ENCODE data around the gene MPV17L2. TPM values are rescaled to one million over a fixed set of nuclear protein-coding genes. Genes with fewer than 3 reads are reported as not detected.
"Not testable (repeated sequence)": the region's sequence is repeated elsewhere in the genome, so short reads cannot be mapped to it uniquely, and the experiment has no call there.

The MPV17L2 gene
- total and polyA plus RNA-seq, 2 donors from 2014 or later = 11.5 to 31.1 TPM

- H3K36me3 ChIP-seq (ENCODE audit: control insufficient read depth in 2 of 3, insufficient read depth in 3 of 3, low read length in 3 of 3) = peaks cover 0 to 4% (median 0%) of the 10 kb centered on the region in 3 donors
- FAIRE-seq = peak; percentile 30
- intact Hi-C loops (cut with DNase I) = no loop called here
- peak overlapping the region; percentile 65 to 75 for H3K27ac ChIP-seq (ENCODE audit: low read depth in 2 of 2, low read length in 2 of 2)
- DNase-seq = peak; percentile 64 to 96 (median 83)
- H3K27me3 ChIP-seq (ENCODE audit: control insufficient read depth, insufficient read depth, low read length) = no peaks in the 10 kb centered on the region
- peak overlapping the region in 2 of 3 donors; percentile 41 to 59 for H3K9ac ChIP-seq (ENCODE audit: low read length in 3 of 3)
- H3K4me1 ChIP-seq (ENCODE audit: control insufficient read depth in 2 of 3, insufficient read depth in 2 of 3, low read depth in 1 of 3, low read length in 3 of 3) = peaks cover 0 to 36% (median 15%) of the 10 kb centered on the region in 3 donors
- H3K9me3 ChIP-seq (ENCODE audit: control insufficient read depth in 2 of 3, insufficient read depth in 1 of 3, low read length in 3 of 3) = no peaks in the 10 kb centered on the region
- TF ChIP-seq CTCF (IDR thresholded peaks at IDR 0.05; ENCODE audit: borderline replicate concordance, extremely low read depth, insufficient read depth) = no peak
- H3K4me3 ChIP-seq (ENCODE audit: low read length in 3 of 3) = no peak overlapping the region
Measured at GRCh38 chr19:18156841-18157464, 36.1 kb upstream of the MPV17L2 start.

- no peaks in the 10 kb centered on the region for H3K9me3 ChIP-seq (ENCODE audit: control insufficient read depth in 2 of 3, insufficient read depth in 1 of 3, low read length in 3 of 3)
- no peak for TF ChIP-seq CTCF (IDR thresholded peaks at IDR 0.05; ENCODE audit: borderline replicate concordance, extremely low read depth, insufficient read depth)
- peaks cover 0 to 36% (median 15%) of the 10 kb centered on the region in 3 donors for H3K4me1 ChIP-seq (ENCODE audit: control insufficient read depth in 2 of 3, insufficient read depth in 2 of 3, low read depth in 1 of 3, low read length in 3 of 3)
- H3K27me3 ChIP-seq (ENCODE audit: control insufficient read depth, insufficient read depth, low read length) = no peaks in the 10 kb centered on the region
- no peak for FAIRE-seq
- intact Hi-C loops (cut with DNase I) = no loop called here
- peak overlapping the region; percentile 11 to 67 for H3K27ac ChIP-seq (ENCODE audit: low read depth in 2 of 2, low read length in 2 of 2)
- peaks cover 0 to 10% (median 0%) of the 10 kb centered on the region in 3 donors for H3K36me3 ChIP-seq (ENCODE audit: control insufficient read depth in 2 of 3, insufficient read depth in 3 of 3, low read length in 3 of 3)
- H3K9ac ChIP-seq (ENCODE audit: low read length in 3 of 3) = peak overlapping the region in 1 of 3 donors; percentile 59
- peak in 2 of 5 donors; percentile 42 to 68 for DNase-seq
- no peak overlapping the region for H3K4me3 ChIP-seq (ENCODE audit: low read length in 3 of 3)
Measured at GRCh38 chr19:18157465-18158063, 35.5 kb upstream of the MPV17L2 start.

- H3K36me3 ChIP-seq (ENCODE audit: control insufficient read depth in 2 of 3, insufficient read depth in 3 of 3, low read length in 3 of 3) = peaks cover under 1 to 19% (median 4%) of the 10 kb centered on the region in 3 donors
- H3K4me3 ChIP-seq (ENCODE audit: low read length in 3 of 3) = no peak overlapping the region
- H3K9ac ChIP-seq (ENCODE audit: low read length in 3 of 3) = no peak overlapping the region
- intact Hi-C loops (cut with DNase I) = no loop called here
- H3K27ac ChIP-seq (ENCODE audit: low read depth in 2 of 2, low read length in 2 of 2) = no peak overlapping the region
- peaks cover 0 to 36% (median 15%) of the 10 kb centered on the region in 3 donors for H3K4me1 ChIP-seq (ENCODE audit: control insufficient read depth in 2 of 3, insufficient read depth in 2 of 3, low read depth in 1 of 3, low read length in 3 of 3)
- no peaks in the 10 kb centered on the region for H3K27me3 ChIP-seq (ENCODE audit: control insufficient read depth, insufficient read depth, low read length)
- FAIRE-seq (no peak), DNase-seq (no peak)
- H3K9me3 ChIP-seq (ENCODE audit: control insufficient read depth in 2 of 3, insufficient read depth in 1 of 3, low read length in 3 of 3) = no peaks in the 10 kb centered on the region
- TF ChIP-seq CTCF (IDR thresholded peaks at IDR 0.05; ENCODE audit: borderline replicate concordance, extremely low read depth, insufficient read depth) = no peak
Measured at GRCh38 chr19:18158467-18158866, 34.6 kb upstream of the MPV17L2 start.

GRCh38 chr19:18159059-18159616, 33.9 kb upstream of the MPV17L2 start:
- peaks cover 2 to 21% (median 5%) of the 10 kb centered on the region in 3 donors for H3K36me3 ChIP-seq (ENCODE audit: control insufficient read depth in 2 of 3, insufficient read depth in 3 of 3, low read length in 3 of 3)
- DNase-seq; FAIRE-seq; H3K27ac ChIP-seq (ENCODE audit: low read depth in 2 of 2, low read length in 2 of 2); intact Hi-C loops (cut with DNase I); H3K4me3 ChIP-seq (ENCODE audit: low read length in 3 of 3); H3K9ac ChIP-seq (ENCODE audit: low read length in 3 of 3); H3K27me3 ChIP-seq (ENCODE audit: control insufficient read depth, insufficient read depth, low read length); H3K9me3 ChIP-seq (ENCODE audit: control insufficient read depth in 2 of 3, insufficient read depth in 1 of 3, low read length in 3 of 3): not testable (repeated sequence)
- peaks cover 0 to 31% (median 15%) of the 10 kb centered on the region in 3 donors for H3K4me1 ChIP-seq (ENCODE audit: control insufficient read depth in 2 of 3, insufficient read depth in 2 of 3, low read depth in 1 of 3, low read length in 3 of 3)
